Right cardiac atrium (tissue), 5 donors: ENCODE data around the gene PRM1. TPM values are rescaled to one million over a fixed set of nuclear protein-coding genes. Genes with fewer than 3 reads are reported as not detected.

ENCODE experiments used
- ATAC-seq, 2 donors: fragments of 200-7000 bp; cut with Tn5 transposase; one replicate each; pipeline versions ENCODE4 v1.8.0 to v1.9.1; 2020; ENCODE audit warnings: moderate library complexity in 2 of 2, mild to moderate bottlenecking in 1 of 2
- DNase-seq, 3 donors: peaks; one replicate each; pipeline ENCODE4 v3.0.0-alpha.2; 2020
- H3K27ac ChIP-seq: one replicate; pipeline ENCODE4 v1.5.1; 2013; ENCODE audit warnings: mild to moderate bottlenecking, low read length, control low read depth, moderate library complexity
- H3K27me3 ChIP-seq: one replicate; pipeline ENCODE4 v1.6.1; 2013; ENCODE audit not compliant: control insufficient read depth, insufficient read depth
- H3K4me1 ChIP-seq: one replicate; pipeline ENCODE4 v1.6.1; 2013; ENCODE audit warnings: low read length; ENCODE audit not compliant: control insufficient read depth, insufficient read depth
- H3K4me3 ChIP-seq: one replicate; pipeline ENCODE4 v1.5.1; 2013; ENCODE audit warnings: low read length, control low read depth
- H3K9me3 ChIP-seq: one replicate; pipeline ENCODE4 v1.6.1; 2013; ENCODE audit warnings: low read length; ENCODE audit not compliant: control insufficient read depth
- WGBS: extraction: QIAGEN DNeasy Blood & Tissue Kit; methylation state at CpG from one replicate; pipeline ENCODE4 v1.1.7; 2013; 5-methylcytosine and 5-hydroxymethylcytosine counted together
- intact Hi-C, 4 donors: fragments of 100-400 bp; cut with DNase I; formaldehyde crosslinking; loops; one replicate each; pipeline versions ENCODE4 v1.11.0 to v1.14.0; 2022 to 2023
- long read RNA-seq, 4 donors: library from polyadenylated mRNA; unstranded; transcript quantifications; one replicate each; pipeline ENCODE4 v2.0.0, GENCODE V29; 2020 to 2021
- polyA plus RNA-seq: library from polyadenylated mRNA; stranded (reverse); fragments of 200-250 nt; gene quantifications from one replicate; pipeline ENCODE4 v1.2.3, GENCODE V29; 2013
- total RNA-seq, 4 donors: library from RNA; stranded (reverse); fragmentation: NEBNext Ultra II Directional; extraction: Animal tissue kit (Norgen Biotek cat#: 25700); gene quantifications; one replicate each; pipeline ENCODE4 v1.2.1, GENCODE V29; 2021
- donor health status: healthy with polysubstance abuse.
- donor health status: DM: no; HTN: yes; CAD: no.
- donor health status: DM: no; HTN: no; CAD: no.
- donor health status: DM: no; HTN: yes; CAD: no; lungs with severe emphysema.
- donor health status: DM: yes; HTN: yes; CAD: no.

The PRM1 gene, protein sequence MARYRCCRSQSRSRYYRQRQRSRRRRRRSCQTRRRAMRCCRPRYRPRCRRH
- total RNA-seq (not detected), polyA plus RNA-seq (not detected)
- long read RNA-seq, donor 1 = 0 reads
- long read RNA-seq, donor 2 = 0 reads
- long read RNA-seq, donor 3 = 0 reads
- long read RNA-seq, donor 4 = 0 reads

DNA sequence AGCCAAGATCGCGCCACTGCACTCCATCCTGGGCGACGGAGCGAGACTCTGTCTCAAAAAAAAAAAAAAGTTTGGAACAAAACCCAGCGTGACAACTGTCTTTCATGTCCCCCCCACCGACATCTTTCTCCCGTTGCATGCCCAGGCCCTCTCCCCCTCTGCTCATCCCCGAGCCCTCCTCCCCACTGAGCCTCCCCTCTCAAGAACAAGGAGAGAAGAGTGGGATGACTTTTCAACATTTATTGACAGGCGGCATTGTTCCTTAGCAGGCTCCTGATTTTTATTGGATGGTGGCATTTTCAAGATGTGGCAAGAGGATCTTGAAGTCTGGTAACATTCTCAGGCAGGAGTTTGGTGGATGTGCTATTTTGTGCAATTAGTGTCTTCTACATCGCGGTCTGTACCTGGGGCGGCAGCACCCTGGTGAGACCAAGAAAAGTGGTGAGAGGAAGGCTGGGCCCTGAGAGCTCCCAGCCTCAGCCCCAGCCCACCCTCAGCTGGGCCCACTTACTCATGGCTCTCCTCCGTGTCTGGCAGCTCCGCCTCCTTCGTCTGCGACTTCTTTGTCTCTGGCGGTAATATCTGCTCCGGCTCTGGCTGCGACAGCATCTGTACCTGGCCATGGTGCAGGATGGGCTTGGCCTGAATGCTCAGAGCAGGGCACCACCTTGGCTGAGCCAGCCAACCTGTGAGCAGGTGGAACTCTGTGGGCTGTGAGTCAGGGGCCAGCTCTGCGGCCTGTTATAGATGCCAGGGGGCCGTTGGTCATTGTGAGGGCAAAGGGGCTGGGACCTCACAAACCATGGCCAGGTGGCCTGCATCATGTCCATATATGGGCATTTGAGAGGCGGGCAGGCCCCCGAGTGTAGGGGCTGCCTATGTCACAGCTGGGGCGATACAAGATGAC lies at the start of gene PRM1:
PRM1 (minus strand) TSS at position 715 of the 907 bp plus-strand sequence; CDS start at position 623, 92 bp downstream.
- no peaks in the 10 kb centered on the region for H3K27me3 ChIP-seq
- no peaks in the 10 kb centered on the region for H3K9me3 ChIP-seq
- DNase-seq (no peak), ATAC-seq (no peak)
- intact Hi-C loops = no loop called here
- no peaks in the 10 kb centered on the region for H3K4me1 ChIP-seq
- 81% methylated on average over 25 of the region's 25 CpGs for WGBS
- H3K4me3 ChIP-seq = no peak within 1 kb of the TSS
- H3K27ac ChIP-seq = no peak within 1 kb of the TSS

DNA sequence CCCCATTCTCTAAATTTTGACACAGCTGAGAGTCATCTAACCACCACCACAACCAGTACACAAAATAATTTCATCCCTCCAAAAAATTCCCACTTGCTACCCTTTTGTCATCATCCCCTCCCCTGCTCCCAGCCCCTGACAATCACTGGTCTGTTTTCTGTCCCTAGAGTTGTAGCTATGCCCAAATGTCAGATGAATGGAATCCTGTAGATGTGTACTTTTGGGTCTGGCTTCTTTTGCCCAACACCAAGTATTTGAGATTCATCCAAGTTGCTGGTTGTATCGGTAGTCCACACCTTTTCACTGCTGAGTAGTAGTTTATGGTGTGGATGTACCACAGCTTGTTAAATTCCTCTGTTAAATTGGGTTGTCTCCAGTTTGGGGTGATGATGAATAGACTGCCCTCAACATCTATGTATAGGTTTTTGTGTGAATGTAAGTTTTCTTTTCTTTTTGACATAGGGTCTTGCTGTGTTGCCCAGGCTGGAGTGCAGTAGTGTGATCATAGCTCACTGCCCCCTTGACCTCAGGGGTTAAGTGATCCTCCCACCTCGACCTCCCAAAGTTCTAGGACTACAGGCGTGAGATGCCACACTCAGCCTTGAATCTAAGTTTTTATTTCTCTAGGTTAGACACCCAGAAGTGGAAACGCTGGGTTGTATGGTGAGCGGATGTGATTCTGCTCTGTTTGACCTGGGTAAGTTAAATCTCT lies 49.6 kb upstream of the PRM1 start:
- no peaks in the 10 kb centered on the region for H3K9me3 ChIP-seq
- no peak for ATAC-seq
- WGBS = 84% methylated on average over 5 of the region's 5 CpGs
- intact Hi-C loops = no loop called here
- no peaks in the 10 kb centered on the region for H3K27me3 ChIP-seq
- no peak overlapping the region for H3K4me3 ChIP-seq
- no peak overlapping the region for H3K27ac ChIP-seq
- H3K4me1 ChIP-seq = no peaks in the 10 kb centered on the region
- DNase-seq = no peak

DNA sequence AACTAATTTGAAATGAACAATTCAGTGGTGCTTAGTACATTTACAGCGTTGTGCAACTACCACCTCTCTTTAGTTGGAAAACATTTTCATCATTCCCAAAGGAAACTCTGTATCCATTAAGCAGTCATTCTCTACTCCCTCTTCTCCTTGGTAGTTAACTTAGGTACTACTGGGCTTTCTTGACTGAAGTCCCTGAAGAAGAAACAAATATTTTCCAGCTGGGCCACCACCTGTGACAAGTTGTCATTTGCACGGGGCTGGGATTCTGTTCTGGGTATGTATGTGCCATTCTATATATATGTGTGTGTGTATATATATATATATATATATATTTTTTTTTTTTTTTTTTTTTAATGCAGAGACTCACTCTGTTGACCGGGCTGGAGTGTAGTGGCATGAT lies 48.8 kb upstream of the PRM1 start:
- H3K27ac ChIP-seq = no peak overlapping the region
- no peak for ATAC-seq
- no peak overlapping the region for H3K4me3 ChIP-seq
- no peak for DNase-seq
- H3K27me3 ChIP-seq = no peaks in the 10 kb centered on the region
- H3K9me3 ChIP-seq = no peaks in the 10 kb centered on the region
- intact Hi-C loops = no loop called here
- H3K4me1 ChIP-seq = no peaks in the 10 kb centered on the region
- WGBS = 77% methylated on average over 3 of the region's 3 CpGs

DNA sequence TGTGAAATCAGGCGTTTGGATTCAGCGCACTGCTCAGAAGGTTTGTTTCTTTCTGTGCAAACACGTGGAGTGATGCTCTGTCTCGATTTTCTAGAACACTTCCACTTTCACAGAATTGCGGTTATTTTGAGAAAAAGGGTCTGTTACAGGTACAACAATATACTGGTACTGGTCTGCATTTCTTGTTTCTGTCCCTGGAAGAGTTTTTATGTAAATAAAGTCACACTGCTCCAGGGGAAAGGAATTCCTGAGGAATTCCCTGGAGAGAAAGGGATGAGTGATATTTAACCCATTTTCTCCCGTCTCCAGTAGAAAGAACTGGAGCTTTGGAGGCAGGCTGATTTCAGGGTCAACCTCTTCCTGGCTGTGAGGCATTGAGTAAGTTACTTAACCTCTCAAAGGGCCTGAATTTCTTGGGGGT lies 48.0 kb upstream of the PRM1 start:
- Histone ChIP-seq H3K27ac (no peak overlapping the region), H3K9me3 (no peaks in the 10 kb centered on the region), H3K27me3 (no peaks in the 10 kb centered on the region), H3K4me3 (no peak overlapping the region), H3K4me1 (no peaks in the 10 kb centered on the region)
- intact Hi-C loops = no loop called here
- no peak for ATAC-seq
- 20% methylated on average over 6 of the region's 6 CpGs for WGBS
- DNase-seq = no peak

DNA sequence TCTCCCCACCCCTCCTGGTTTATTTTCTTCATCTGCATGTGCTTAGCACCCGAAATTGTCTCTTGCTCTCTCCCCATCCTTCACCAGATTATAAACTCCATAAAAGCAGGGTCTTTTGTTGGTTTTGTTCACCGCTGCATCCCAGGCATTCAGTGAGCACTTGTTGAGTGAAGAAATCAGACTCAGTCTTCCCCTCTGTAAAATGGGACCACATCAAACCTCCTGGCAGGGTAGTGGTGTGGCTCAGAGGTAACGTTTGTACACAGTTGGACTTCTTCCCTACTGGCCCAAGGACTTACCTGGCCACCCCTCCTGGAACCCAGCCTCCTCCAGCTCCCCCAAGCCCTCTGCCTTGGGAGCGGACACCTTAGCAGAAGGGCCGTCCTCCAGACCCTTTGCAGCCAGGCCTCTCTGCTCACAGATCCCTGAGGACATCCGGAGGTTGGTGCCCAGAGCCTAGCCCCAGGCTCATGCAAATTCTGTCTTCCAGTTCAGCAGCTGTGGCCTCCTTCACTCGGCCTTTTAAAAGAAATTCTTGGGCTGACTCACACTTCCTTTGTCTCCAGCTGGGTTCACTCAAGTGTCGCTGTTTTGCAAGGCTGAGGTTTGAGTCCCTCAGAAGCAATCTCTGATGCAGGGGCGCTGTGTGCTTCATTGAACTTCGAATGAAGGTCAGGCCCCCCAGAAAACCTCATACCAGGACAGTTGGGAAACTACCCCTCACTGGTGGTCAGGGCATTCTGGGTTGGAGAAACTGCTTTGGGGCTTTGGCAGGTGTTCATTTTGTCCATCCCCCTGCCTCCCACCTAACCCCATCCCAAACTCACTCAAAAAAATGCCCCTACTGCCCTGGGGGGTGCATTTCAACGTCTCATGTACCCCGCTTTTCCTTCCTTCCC lies 47.3 kb upstream of the PRM1 start:
- 36% methylated on average over 12 of the region's 12 CpGs for WGBS
- H3K4me3 ChIP-seq = no peak overlapping the region

DNA sequence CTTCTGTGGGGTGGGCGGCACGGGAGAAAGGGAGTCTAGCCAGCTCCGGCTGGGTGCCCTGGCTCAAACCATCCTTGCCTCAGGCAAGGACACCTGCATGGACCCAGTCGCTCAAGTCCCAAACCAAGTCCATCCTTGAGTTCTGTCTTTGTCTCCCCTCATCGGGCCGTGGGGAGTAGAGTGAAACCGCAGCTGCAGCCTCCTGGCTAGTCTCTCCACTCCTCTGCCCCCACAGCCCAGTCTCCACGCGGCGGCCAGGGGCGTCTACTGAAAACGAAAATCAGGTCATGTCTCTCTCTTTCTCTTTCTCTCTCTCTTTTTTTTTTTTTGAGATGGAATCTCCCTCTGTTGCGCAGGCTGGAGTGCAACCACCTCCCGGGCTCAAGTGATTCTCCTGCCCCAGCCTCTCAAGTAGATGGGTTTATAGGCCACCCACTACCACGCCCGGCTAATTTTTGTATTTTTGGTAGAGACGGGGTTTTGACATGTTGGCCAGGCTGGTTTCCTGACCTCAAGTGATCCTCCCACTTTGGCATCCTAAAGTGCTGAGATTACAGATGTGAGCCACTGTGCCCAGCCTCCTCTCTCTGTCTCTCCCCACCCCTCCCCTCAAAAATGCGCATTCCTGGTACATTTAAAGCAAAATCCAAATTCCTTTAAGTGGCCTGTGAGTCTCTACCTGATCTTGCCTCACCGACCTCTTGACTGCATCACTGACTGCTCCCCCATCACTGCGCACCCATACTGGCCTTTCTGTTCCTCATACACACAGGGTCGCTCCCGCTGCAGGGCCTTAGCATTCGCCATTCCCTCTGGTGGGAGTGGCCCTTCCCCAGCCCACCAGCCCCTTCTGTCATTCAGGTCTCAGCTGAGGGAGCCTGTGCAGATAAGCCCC lies 46.4 kb upstream of the PRM1 start:
- Histone ChIP-seq H3K4me3 (no peak overlapping the region), H3K4me1 (no peaks in the 10 kb centered on the region), H3K27me3 (no peaks in the 10 kb centered on the region), H3K27ac (no peak overlapping the region), H3K9me3 (no peaks in the 10 kb centered on the region)
- 84% methylated on average over 23 of the region's 23 CpGs for WGBS
- ATAC-seq = no peak
- intact Hi-C loops = no loop called here
- peak in 1 of 3 donors; percentile 70 for DNase-seq

More for the DNA sequence above, 47.3 kb upstream of the PRM1 start:
- peak; percentile 79 to 86 (median 85) for DNase-seq
- H3K27me3 ChIP-seq = no peaks in the 10 kb centered on the region
- peak; percentile 87 to 90 for ATAC-seq
- no peaks in the 10 kb centered on the region for H3K4me1 ChIP-seq
- no peaks in the 10 kb centered on the region for H3K9me3 ChIP-seq
- no peak overlapping the region for H3K27ac ChIP-seq
- intact Hi-C loops = no loop called here

DNA sequence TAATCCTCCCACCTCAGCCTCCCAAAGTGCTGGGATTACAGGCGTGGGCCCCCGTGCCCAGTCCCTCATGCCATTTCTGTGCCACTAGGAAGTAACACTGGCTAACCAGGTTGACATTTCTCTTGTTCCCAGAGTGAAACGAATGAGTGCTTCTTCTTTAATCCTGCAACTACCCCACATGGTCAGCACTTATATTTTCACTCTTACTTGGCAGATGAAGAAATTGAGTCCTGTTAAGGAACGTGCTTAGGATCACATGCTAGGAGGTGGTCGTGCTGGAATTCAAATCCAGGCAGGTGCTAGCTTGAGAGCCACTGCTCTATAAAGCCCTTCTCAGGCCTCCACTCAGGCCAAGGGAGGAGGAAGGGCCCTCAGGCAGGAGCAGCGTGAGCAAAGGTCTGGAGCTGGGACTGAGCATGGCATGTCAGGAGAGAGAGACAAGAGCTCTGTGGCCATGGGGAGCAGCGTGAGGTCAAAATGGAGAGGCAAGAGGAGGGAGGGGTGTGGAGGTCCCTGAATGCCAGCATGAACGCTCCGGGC lies 45.7 kb upstream of the PRM1 start:
- no peak for ATAC-seq
- H3K4me1 ChIP-seq = no peaks in the 10 kb centered on the region
- no peak overlapping the region for H3K27ac ChIP-seq

DNA sequence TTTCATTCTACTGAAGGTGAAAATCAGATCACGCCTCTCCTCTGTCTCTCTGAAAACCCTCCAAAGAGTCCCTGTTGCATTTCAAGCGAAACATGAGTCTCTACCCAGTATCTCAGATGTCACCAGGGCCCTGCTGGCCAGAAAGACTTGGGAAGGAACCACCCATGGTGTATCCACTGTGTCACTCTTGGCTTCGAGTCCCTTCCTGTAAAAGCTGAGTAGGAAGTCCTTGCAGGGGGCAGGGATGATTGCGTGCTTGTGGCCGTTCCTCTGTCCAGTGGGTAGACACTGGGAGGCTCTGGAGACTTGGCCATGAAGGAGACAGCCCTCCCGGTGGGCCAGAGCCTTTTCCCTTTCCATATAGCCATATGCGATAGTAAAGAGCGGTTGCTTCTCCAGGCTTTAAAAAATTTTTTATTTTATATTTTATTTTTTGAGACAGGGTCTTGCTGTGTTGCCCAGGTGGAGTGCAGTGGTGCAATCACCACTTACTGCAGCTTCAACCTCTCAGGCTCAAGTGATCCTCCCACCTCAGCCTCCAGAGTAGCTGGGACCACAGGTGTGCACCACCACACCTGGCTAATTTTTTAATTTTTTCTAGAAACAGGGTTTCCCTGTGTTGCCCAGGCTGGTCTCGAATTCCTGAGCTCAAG lies 45.1 kb upstream of the PRM1 start:
- H3K4me3 ChIP-seq = no peak overlapping the region
- ATAC-seq = peak in 1 of 2 donors; percentile 62
- H3K27ac ChIP-seq = no peak overlapping the region
- DNase-seq = no peak
- H3K9me3 ChIP-seq = no peaks in the 10 kb centered on the region
- H3K27me3 ChIP-seq = no peaks in the 10 kb centered on the region
- 66% methylated on average over 9 of the region's 9 CpGs for WGBS
- H3K4me1 ChIP-seq = no peaks in the 10 kb centered on the region
- intact Hi-C loops = no loop called here

More for the DNA sequence above, 45.7 kb upstream of the PRM1 start:
- intact Hi-C loops = no loop called here
- WGBS = 91% methylated on average over 9 of the region's 9 CpGs
- no peak for DNase-seq
- Histone ChIP-seq H3K9me3 (no peaks in the 10 kb centered on the region), H3K27me3 (no peaks in the 10 kb centered on the region), H3K4me3 (no peak overlapping the region)

DNA sequence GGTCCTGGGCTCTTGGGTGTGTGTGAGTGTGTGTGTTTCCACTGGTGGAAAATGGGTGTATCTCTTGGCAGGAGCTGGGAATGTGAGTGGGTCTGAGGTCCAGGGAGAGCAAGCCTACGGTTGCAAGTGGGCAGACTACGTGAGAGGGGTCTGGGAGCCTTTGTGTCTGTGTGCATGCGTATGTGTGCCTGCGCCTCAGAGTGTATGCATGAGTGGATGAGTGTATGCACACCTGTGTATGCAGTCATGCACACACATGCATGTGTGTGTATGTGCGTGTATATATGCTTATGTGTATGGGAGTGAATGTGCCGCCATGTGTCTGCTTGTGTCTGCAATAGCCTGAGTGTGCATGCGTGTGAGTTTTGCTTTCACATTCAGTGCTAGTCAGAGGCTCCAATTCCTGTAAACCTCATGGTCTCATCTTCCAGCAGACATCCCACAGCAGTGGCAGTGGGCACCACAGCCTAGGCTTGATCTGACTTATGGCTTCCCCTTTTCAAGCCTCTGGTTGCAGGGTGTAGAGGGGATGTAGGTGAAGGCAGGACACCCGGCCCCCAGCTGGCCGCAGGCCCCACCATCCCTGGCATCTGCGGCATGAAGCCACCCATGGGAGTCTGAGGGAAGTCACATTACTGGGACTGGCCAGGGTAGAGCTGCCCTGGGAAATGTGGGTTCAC lies 44.4 kb upstream of the PRM1 start:
- no peaks in the 10 kb centered on the region for H3K27me3 ChIP-seq
- DNase-seq = no peak
- no peak for ATAC-seq
- H3K27ac ChIP-seq = no peak overlapping the region
- no peak overlapping the region for H3K4me3 ChIP-seq
- H3K9me3 ChIP-seq = no peaks in the 10 kb centered on the region
- no peaks in the 10 kb centered on the region for H3K4me1 ChIP-seq
- 76% methylated on average over 10 of the region's 10 CpGs for WGBS
- intact Hi-C loops = no loop called here
